H9 (cell line): ENCODE measurements around the gene CALY. TPM values are rescaled to one million over a fixed set of nuclear protein-coding genes. Genes with fewer than 3 reads are reported as not detected.

Experiments
- DNase-seq: peaks from one replicate; pipeline ENCODE4 v3.0.0-alpha.2; 2017
- H2AFZ ChIP-seq: one replicate; pipeline ENCODE4 v1.6.1; 2013; ENCODE audit warnings: mild to moderate bottlenecking, low read length, control low read depth, moderate library complexity
- H2AK5ac ChIP-seq: 2 replicates; pipeline ENCODE4 v1.6.1; 2013; ENCODE audit warnings: low read length, control low read depth, mixed read lengths; ENCODE audit not compliant: insufficient read length
- H2BK120ac ChIP-seq: one replicate; pipeline ENCODE4 v1.6.1; 2013; ENCODE audit warnings: low read depth, mild to moderate bottlenecking, low read length, control low read depth, inconsistent platforms; ENCODE audit not compliant: poor library complexity, severe bottlenecking
- H2BK12ac ChIP-seq: 2 replicates; pipeline ENCODE4 v1.6.1; 2013; ENCODE audit warnings: low read length, control low read depth, mixed read lengths, low read depth; ENCODE audit not compliant: insufficient read length
- H2BK15ac ChIP-seq: 2 replicates; pipeline ENCODE4 v1.6.1; 2013; ENCODE audit warnings: low read depth, low read length, control low read depth
- H2BK20ac ChIP-seq: one replicate; pipeline ENCODE4 v1.6.1; 2013; ENCODE audit warnings: low read depth, mild to moderate bottlenecking, low read length, control low read depth, inconsistent platforms; ENCODE audit not compliant: poor library complexity, severe bottlenecking
- H2BK5ac ChIP-seq: 2 replicates; pipeline ENCODE4 v1.6.1; 2013; ENCODE audit warnings: low read length, control low read depth, mixed read lengths; ENCODE audit not compliant: insufficient read length
- H3K14ac ChIP-seq: 2 replicates; pipeline ENCODE4 v1.6.1; 2013; ENCODE audit warnings: low read length, control low read depth; ENCODE audit not compliant: insufficient read depth
- H3K18ac ChIP-seq: 2 replicates; pipeline ENCODE4 v1.6.1; 2013; ENCODE audit warnings: low read depth, mild to moderate bottlenecking, mixed read lengths, low read length, control low read depth; ENCODE audit not compliant: insufficient read length
- H3K23ac ChIP-seq: 2 replicates; pipeline ENCODE4 v1.6.1; 2013; ENCODE audit warnings: low read length, control low read depth, mixed read lengths, low read depth; ENCODE audit not compliant: insufficient read length
- H3K23me2 ChIP-seq: 2 replicates; pipeline ENCODE4 v1.6.1; 2013; ENCODE audit warnings: low read depth, mild to moderate bottlenecking, mixed read lengths, low read length, control low read depth; ENCODE audit not compliant: insufficient read length, poor library complexity, severe bottlenecking
- H3K27ac ChIP-seq: 2 replicates; pipeline ENCODE4 v1.5.1; 2013; ENCODE audit warnings: low read length, control low read depth, mixed read lengths, low read depth; ENCODE audit not compliant: insufficient read length
- H3K27me3 ChIP-seq: 2 replicates; pipeline ENCODE4 v1.6.1; 2013; ENCODE audit warnings: low read length, control low read depth, inconsistent platforms; ENCODE audit not compliant: insufficient read depth
- H3K4ac ChIP-seq: 2 replicates; pipeline ENCODE4 v1.6.1; 2013; ENCODE audit warnings: low read depth, mild to moderate bottlenecking, control low read depth, inconsistent platforms, low read length, moderate library complexity
- H3K4me1 ChIP-seq: 2 replicates; pipeline ENCODE4 v1.6.1; 2013; ENCODE audit warnings: low read length, control low read depth, inconsistent platforms; ENCODE audit not compliant: insufficient read depth
- H3K4me2 ChIP-seq: 2 replicates; pipeline ENCODE4 v1.6.1; 2013; ENCODE audit warnings: low read length, control low read depth, mixed read lengths; ENCODE audit not compliant: insufficient read length, insufficient read depth
- H3K56ac ChIP-seq: 2 replicates; pipeline ENCODE4 v1.6.1; 2013; ENCODE audit warnings: low read depth, mild to moderate bottlenecking, mixed read lengths, low read length, control low read depth; ENCODE audit not compliant: insufficient read length
- H3K79me1 ChIP-seq: 2 replicates; pipeline ENCODE4 v1.6.1; 2013; ENCODE audit warnings: low read depth, mild to moderate bottlenecking, moderate library complexity, low read length, control low read depth, inconsistent platforms; ENCODE audit not compliant: insufficient read depth, poor library complexity, severe bottlenecking
- H3K79me2 ChIP-seq: 2 replicates; pipeline ENCODE4 v1.6.1; 2013; ENCODE audit warnings: low read length, control low read depth, inconsistent platforms; ENCODE audit not compliant: insufficient read depth
- H3K9ac ChIP-seq: 2 replicates; pipeline ENCODE4 v1.6.1; 2013; ENCODE audit warnings: low read length, control low read depth, mixed read lengths; ENCODE audit not compliant: insufficient read length; ENCODE audit errors: extremely low read depth
- H3K9me3 ChIP-seq: one replicate; pipeline ENCODE4 v1.6.1; 2013; ENCODE audit warnings: low read depth, low read length, inconsistent platforms; ENCODE audit not compliant: control insufficient read depth
- H3T11ph ChIP-seq: one replicate; pipeline ENCODE4 v1.6.1; 2013; ENCODE audit warnings: mild to moderate bottlenecking, low read length, control low read depth, inconsistent platforms
- H4K20me1 ChIP-seq: one replicate; pipeline ENCODE4 v1.6.1; 2013; ENCODE audit not compliant: control insufficient read depth, insufficient read length, insufficient read depth
- H4K5ac ChIP-seq: 2 replicates; pipeline ENCODE4 v1.6.1; 2013; ENCODE audit warnings: low read depth, mild to moderate bottlenecking, mixed read lengths, low read length, control low read depth; ENCODE audit not compliant: insufficient read length
- H4K8ac ChIP-seq: replicated peaks from 2 replicates; pipeline ENCODE4 v1.6.1; 2013; ENCODE audit warnings: low read length, control low read depth, mixed read lengths, low read depth; ENCODE audit not compliant: insufficient read length
- H4K91ac ChIP-seq: 2 replicates; pipeline ENCODE4 v1.6.1; 2013; ENCODE audit warnings: low read depth, mild to moderate bottlenecking, moderate library complexity, mixed read lengths, low read length, control low read depth; ENCODE audit not compliant: insufficient read length
- H3K27ac Mint-ChIP-seq, 3 experiments: 2 replicates in 2 of 3; 3 replicates in 1 of 3; pipeline ENCODE4 v1.8.0; 2020 to 2021; ENCODE audit warnings: mixed read lengths in 3 of 3, mild to moderate bottlenecking in 1 of 3, moderate library complexity in 1 of 3
- H3K27me3 Mint-ChIP-seq: 2 replicates; pipeline ENCODE4 v1.8.0; 2021; ENCODE audit warnings: low read depth, mild to moderate bottlenecking, moderate library complexity, mixed read lengths
- H3K36me3 Mint-ChIP-seq, 3 experiments: 2 replicates in 2 of 3; 3 replicates in 1 of 3; pipeline ENCODE4 v1.8.0; 2020 to 2021; ENCODE audit warnings: low read depth in 3 of 3, mixed read lengths in 3 of 3; ENCODE audit not compliant: insufficient read depth in 1 of 3
- H3K4me1 Mint-ChIP-seq, 2 experiments: 2 replicates each; pipeline ENCODE4 v1.8.0; 2020; ENCODE audit warnings: mixed read lengths in 2 of 2
- H3K4me3 Mint-ChIP-seq, 2 experiments: 2 replicates in 1 of 2; 3 replicates in 1 of 2; pipeline ENCODE4 v1.8.0; 2020 to 2021; ENCODE audit warnings: mild to moderate bottlenecking in 2 of 2, mixed read lengths in 2 of 2, moderate library complexity in 1 of 2
- H3K9me3 Mint-ChIP-seq, 2 experiments: 2 replicates in 1 of 2; 3 replicates in 1 of 2; pipeline ENCODE4 v1.8.0; 2020; ENCODE audit warnings: mild to moderate bottlenecking in 2 of 2, mixed read lengths in 2 of 2, moderate library complexity in 1 of 2
- WGBS: extraction: QIAGEN DNeasy Blood & Tissue Kit; methylation state at CpG from one replicate; pipeline ENCODE4 v1.1.7; 2013; ENCODE audit warnings: missing lambda C conversion rate, low lambda C conversion rate, mixed read lengths; ENCODE audit not compliant: insufficient read length; ENCODE audit errors: extremely low coverage; 5-methylcytosine and 5-hydroxymethylcytosine counted together
- total RNA-seq: library from RNA; stranded (reverse); gene quantifications from 2 replicates; pipeline ENCODE4 v1.2.1, GENCODE V29; 2021
- TF ChIP-seq, protein P1 (sequence below): fragments of 200-600 bp; sonication (generic); conservative IDR thresholded peaks from 3 replicates; pipeline ENCODE4 v1.8.0; 2021; ENCODE audit warnings: antibody characterized with exemption, mild to moderate bottlenecking

Gene CALY
- total RNA-seq, 1 experiment from 2014 or later = 2.9 TPM

DNA sequence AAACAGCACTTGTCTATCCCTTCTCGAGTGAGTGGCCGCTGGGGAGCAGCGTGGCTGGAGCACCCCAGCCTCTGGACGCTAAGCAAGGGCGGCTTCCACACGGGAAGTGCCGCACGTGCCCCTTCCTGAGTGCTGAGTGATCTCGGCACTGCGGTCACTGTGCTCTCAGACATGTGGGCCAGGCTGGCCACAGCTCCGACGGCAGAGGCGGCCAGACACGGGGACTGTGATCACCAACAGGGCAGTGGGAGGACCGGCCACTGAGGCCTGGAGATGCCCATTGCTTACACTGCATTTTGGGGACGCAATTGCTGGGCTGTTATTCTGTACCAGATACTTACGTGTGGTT is 29.4 kb upstream of the CALY start:
- Mint-ChIP-seq H3K36me3 (peaks cover 40 to 77% (median 77%) of the 10 kb centered on the region in 3 experiments; a peak in 6 of 7 replicates), H3K9me3 (no peaks in the 10 kb centered on the region), H3K4me3 (no peak overlapping the region), H3K4me1 (peaks cover 0 to 2% of the 10 kb centered on the region in 2 experiments; a peak in 1 of 4 replicates), H3K27me3 (no peaks in the 10 kb centered on the region), H3K27ac (no peak overlapping the region)
- H4K8ac ChIP-seq = no peak overlapping the region
- no peaks in the 10 kb centered on the region for H4K20me1 ChIP-seq
- H3K23me2 ChIP-seq = no peaks in the 10 kb centered on the region
- no peaks in the 10 kb centered on the region for H3K79me2 ChIP-seq
- H2BK120ac ChIP-seq = no peak overlapping the region
- H2AFZ ChIP-seq = no peak overlapping the region
- H3K23ac ChIP-seq = no peak overlapping the region
- TF ChIP-seq, protein P1, sequence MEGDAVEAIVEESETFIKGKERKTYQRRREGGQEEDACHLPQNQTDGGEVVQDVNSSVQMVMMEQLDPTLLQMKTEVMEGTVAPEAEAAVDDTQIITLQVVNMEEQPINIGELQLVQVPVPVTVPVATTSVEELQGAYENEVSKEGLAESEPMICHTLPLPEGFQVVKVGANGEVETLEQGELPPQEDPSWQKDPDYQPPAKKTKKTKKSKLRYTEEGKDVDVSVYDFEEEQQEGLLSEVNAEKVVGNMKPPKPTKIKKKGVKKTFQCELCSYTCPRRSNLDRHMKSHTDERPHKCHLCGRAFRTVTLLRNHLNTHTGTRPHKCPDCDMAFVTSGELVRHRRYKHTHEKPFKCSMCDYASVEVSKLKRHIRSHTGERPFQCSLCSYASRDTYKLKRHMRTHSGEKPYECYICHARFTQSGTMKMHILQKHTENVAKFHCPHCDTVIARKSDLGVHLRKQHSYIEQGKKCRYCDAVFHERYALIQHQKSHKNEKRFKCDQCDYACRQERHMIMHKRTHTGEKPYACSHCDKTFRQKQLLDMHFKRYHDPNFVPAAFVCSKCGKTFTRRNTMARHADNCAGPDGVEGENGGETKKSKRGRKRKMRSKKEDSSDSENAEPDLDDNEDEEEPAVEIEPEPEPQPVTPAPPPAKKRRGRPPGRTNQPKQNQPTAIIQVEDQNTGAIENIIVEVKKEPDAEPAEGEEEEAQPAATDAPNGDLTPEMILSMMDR = no peak
- no peaks in the 10 kb centered on the region for H3K9me3 ChIP-seq
- no CpG with 5 or more reads among the region's 17 CpGs for WGBS
- no peaks in the 10 kb centered on the region for H3K27me3 ChIP-seq
- H3K4me2 ChIP-seq = no peak overlapping the region
- H2BK12ac ChIP-seq = no peak overlapping the region
- no peak overlapping the region for H2BK15ac ChIP-seq
- no peak overlapping the region for H3K27ac ChIP-seq
- H3T11ph ChIP-seq = no peak overlapping the region
- H3K79me1 ChIP-seq = no peaks in the 10 kb centered on the region
- no peak overlapping the region for H4K91ac ChIP-seq
- no peak for DNase-seq
- no peak overlapping the region for H3K4ac ChIP-seq
- no peak overlapping the region for H3K56ac ChIP-seq
- H3K4me1 ChIP-seq = no peaks in the 10 kb centered on the region
- H2BK5ac ChIP-seq = no peak overlapping the region
- no peak overlapping the region for H2BK20ac ChIP-seq
- H3K14ac ChIP-seq = no peak overlapping the region
- no peak overlapping the region for H4K5ac ChIP-seq
- H2AK5ac ChIP-seq = no peak overlapping the region
- H3K9ac ChIP-seq = no peak overlapping the region
- no peak overlapping the region for H3K18ac ChIP-seq
